Mucosa of descending colon (tissue), 3 donors: ENCODE results near the gene KRT74. TPM values are rescaled to one million over a fixed set of nuclear protein-coding genes. Genes with fewer than 3 reads are reported as not detected.

Experiments
- ATAC-seq: fragments of 200-7000 bp; cut with Tn5 transposase; one replicate; pipeline ENCODE4 v1.9.1; 2020; ENCODE audit warnings: mild to moderate bottlenecking, moderate library complexity
- DNase-seq, 3 donors: peaks; one replicate each; pipeline ENCODE4 v3.0.0-alpha.2; 2020
- H3K36me3 ChIP-seq: fragments of 200-600 bp; one replicate; pipeline ENCODE4 v1.8.0; 2021; ENCODE audit warnings: low read depth, mild to moderate bottlenecking
- H3K4me1 ChIP-seq: fragments of 200-600 bp; one replicate; pipeline ENCODE4 v1.8.0; 2021; ENCODE audit warnings: low read depth, mild to moderate bottlenecking
- H3K4me3 ChIP-seq: fragments of 200-600 bp; one replicate; pipeline ENCODE4 v1.8.0; 2021; ENCODE audit warnings: mild to moderate bottlenecking
- H3K9me3 ChIP-seq: fragments of 200-600 bp; one replicate; pipeline ENCODE4 v1.8.0; 2021; ENCODE audit warnings: mild to moderate bottlenecking
- intact Hi-C, 2 donors: fragments of 100-400 bp; cut with DNase I in 1 of 2; cut with micrococcal nuclease in 1 of 2; formaldehyde crosslinking; loops; one replicate each; pipeline versions ENCODE4 v1.11.0 to v1.11.1; 2022; cut with DNase I, micrococcal nuclease
- total RNA-seq, 3 donors: library from RNA; stranded (reverse); fragmentation: NEBNext Ultra II Directional in 2 of 3; extraction: Animal tissue kit (Norgen Biotek cat#: 25700) in 2 of 3; gene quantifications; one replicate each; pipeline versions ENCODE4 v1.2.1 to v1.2.4, GENCODE V29; 2021 to 2023
- TF ChIP-seq, protein P1 (sequence below): fragments of 200-600 bp; IDR thresholded peaks from one replicate; pipeline ENCODE4 v1.8.0; 2022; ENCODE audit warnings: antibody characterized with exemption, mild to moderate bottlenecking
- donor health status: DM: no; HTN: no; CAD: no; lungs with moderate emphysema.
- donor health status: DM: no; HTN: no; CAD: no.
- donor health status: DM: no; HTN: yes; CAD: no.

Gene KRT74
- total RNA-seq, 3 donors from 2014 or later, result not detected

DNA sequence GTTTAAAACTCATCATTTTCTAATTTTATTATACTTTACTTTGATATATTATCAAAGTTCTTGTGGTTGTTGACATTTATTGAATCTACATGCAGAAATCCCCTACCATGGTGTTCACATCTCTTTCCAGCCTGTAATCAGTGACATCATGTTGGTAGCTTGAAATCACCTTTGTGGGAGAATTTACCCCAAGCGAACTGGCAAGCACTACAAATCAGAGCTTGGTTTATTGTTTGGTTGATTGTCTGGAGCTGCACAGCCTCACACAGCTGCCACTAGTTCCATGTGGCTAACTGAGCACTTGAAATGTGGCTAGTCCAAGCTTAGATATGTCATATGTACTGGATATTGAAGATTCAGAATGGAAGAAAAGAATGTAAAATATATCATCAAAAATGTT, 38.1 kb downstream of the KRT74 start:
- TF ChIP-seq, protein P1, sequence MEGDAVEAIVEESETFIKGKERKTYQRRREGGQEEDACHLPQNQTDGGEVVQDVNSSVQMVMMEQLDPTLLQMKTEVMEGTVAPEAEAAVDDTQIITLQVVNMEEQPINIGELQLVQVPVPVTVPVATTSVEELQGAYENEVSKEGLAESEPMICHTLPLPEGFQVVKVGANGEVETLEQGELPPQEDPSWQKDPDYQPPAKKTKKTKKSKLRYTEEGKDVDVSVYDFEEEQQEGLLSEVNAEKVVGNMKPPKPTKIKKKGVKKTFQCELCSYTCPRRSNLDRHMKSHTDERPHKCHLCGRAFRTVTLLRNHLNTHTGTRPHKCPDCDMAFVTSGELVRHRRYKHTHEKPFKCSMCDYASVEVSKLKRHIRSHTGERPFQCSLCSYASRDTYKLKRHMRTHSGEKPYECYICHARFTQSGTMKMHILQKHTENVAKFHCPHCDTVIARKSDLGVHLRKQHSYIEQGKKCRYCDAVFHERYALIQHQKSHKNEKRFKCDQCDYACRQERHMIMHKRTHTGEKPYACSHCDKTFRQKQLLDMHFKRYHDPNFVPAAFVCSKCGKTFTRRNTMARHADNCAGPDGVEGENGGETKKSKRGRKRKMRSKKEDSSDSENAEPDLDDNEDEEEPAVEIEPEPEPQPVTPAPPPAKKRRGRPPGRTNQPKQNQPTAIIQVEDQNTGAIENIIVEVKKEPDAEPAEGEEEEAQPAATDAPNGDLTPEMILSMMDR, result no peak
- intact Hi-C loops, result no loop called here
- no peak overlapping the region for H3K4me3 ChIP-seq
- no peaks in the 10 kb centered on the region for H3K36me3 ChIP-seq
- no peak for DNase-seq
- no peaks in the 10 kb centered on the region for H3K4me1 ChIP-seq
- ATAC-seq, result no peak
- no peaks in the 10 kb centered on the region for H3K9me3 ChIP-seq

DNA sequence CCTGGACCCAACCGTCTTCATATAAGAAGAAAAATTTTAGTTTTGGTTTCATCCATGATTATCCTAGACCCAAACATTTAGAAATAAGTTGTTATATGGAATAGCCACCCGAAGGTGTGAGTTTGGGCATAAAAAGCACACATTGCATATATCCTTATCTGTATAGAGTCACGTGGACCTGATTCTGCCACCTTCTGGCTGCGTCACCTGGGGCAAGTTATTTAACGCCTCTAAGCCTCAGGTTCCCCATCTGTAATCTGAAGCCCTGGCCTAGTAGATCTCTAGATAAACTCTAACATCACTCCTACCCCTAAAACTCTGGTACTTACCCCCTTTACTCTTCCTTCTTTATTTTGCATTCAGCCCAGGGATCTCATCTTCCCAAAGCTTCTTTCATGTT, 39.2 kb downstream of the KRT74 start:
- Histone ChIP-seq H3K4me1 (no peaks in the 10 kb centered on the region), H3K4me3 (no peak overlapping the region), H3K36me3 (no peaks in the 10 kb centered on the region), H3K9me3 (no peaks in the 10 kb centered on the region)
- DNase-seq (peak in 1 of 3 donors; percentile 64), ATAC-seq (peak; percentile 59)
- intact Hi-C loops, result no loop called here
- TF ChIP-seq, protein P1, result no peak

DNA sequence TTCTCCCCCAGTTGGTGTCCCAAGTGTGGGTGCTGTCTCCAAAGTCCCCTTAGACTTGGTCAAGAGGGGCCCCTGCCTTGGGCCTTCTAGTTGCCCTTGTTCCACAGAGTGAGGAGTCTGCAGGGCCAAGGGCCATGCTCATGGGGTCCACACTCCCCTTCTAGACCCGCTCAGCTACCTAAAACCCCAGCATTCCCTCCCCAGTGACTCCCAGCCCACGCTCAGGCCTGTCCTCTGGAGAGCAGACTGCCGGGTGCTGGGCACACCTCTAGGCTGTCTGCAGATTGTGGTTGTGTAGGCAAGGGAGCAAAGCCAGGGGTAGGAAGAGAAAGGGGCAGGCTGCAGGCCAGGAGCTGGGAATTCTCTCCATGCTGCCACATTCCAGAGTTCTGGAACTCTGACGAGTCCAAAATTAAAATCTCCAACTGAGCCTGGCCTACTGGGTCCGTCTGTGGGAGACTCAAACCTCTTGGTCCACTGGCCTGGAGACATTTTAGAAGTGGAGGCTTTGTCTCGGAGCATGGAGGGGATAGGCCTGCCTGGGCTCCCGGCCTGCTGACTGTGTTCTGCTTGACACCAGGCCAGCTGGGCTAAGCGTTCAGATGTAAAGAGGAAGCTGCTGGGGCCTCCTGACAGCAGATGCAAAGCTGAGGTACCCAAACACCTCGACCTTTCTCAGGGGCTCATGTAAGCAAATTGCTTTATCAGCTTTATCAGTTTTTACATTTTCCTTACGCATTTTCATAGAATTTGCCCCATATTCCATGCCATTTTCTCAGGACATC, 39.8 kb downstream of the KRT74 start:
- no peaks in the 10 kb centered on the region for H3K4me1 ChIP-seq
- intact Hi-C loops, result no loop called here
- TF ChIP-seq, protein P1, result no peak
- ATAC-seq (no peak), DNase-seq (no peak)
- no peaks in the 10 kb centered on the region for H3K9me3 ChIP-seq
- no peak overlapping the region for H3K4me3 ChIP-seq
- H3K36me3 ChIP-seq, result no peaks in the 10 kb centered on the region

DNA sequence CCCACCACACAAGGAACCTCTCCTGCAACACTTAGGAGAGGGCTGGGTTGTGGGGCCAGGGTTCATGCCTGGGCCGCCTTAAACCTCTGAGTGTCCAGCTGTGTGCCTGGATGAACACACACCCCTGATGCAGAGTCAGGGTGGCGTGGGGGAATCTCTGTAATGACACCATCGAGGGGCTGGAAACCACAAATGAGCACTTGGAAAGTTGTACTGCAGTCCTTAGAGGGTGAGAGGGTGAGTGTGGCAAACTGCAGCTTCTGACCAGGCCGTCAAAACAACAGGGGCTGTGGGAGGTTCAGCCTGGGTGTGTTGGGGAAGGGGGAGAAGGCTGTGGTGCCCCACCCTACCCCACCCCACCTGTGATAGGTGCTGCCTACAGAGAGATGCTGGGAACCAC, 41.0 kb downstream of the KRT74 start:
- DNase-seq, result no peak
- intact Hi-C loops, result no loop called here

DNA sequence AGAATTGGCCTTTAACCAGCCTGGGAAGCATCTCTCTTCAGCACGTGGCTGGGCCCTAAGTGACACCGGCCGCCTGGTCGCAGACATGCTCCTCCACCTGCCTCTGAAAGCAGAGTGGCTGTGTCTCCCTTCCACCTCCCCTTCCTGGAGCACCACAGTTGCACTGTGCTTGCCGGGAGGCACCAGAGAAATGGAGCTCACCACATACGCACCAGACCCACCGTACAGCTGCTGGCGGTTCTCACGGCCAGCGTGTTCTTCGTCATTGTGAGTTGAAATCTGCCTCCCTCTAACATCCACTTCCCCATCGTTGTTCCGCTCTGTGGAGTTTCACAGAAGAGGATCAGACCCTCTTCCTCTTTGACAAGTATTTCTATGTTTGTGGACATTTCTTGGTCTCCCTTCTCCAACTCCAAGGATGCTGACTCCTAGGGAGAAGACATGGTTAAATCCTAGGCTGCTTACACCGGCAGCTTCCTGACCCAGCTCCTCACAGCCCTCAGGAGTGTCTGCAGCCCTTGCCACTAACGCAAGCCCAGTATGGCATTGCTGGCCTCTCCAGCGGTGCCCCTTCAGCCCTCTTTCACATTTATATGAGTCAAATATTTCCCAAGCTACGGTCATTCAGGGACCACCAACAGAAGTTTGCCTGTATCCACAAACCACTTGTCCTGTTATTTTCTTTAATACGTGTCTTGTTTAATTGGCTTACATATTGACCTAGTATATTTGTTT, 41.9 kb downstream of the KRT74 start:
- DNase-seq (peak in 1 of 3 donors; percentile 6), ATAC-seq (no peak)
- no peaks in the 10 kb centered on the region for H3K9me3 ChIP-seq
- no peak overlapping the region for H3K4me3 ChIP-seq
- H3K36me3 ChIP-seq, result no peaks in the 10 kb centered on the region
- TF ChIP-seq, protein P1, result no peak
- no peaks in the 10 kb centered on the region for H3K4me1 ChIP-seq
- intact Hi-C loops, result no loop called here

More for the DNA sequence above, 41.0 kb downstream of the KRT74 start:
- no peaks in the 10 kb centered on the region for H3K9me3 ChIP-seq
- no peak overlapping the region for H3K4me3 ChIP-seq
- no peaks in the 10 kb centered on the region for H3K36me3 ChIP-seq
- TF ChIP-seq, protein P1, result no peak
- no peaks in the 10 kb centered on the region for H3K4me1 ChIP-seq
- no peak for ATAC-seq
